GM12864 (cell line): ENCODE results near the gene SMCO3.
"Not testable (repeated sequence)": the region's sequence is repeated elsewhere in the genome, so short reads cannot be mapped to it uniquely, and the experiment has no call there.

Source experiments
- DNase-seq: peaks from one replicate; pipeline ENCODE4 v3.0.0-alpha.2; 2011; ENCODE audit warnings: low read depth
- H3K4me3 ChIP-seq: 2 replicates; pipeline ENCODE4 v1.5.1; 2011; ENCODE audit warnings: mild to moderate bottlenecking, low read depth, low read length, control low read depth
- TF ChIP-seq, protein P1 (sequence below): IDR thresholded peaks from 2 replicates; pipeline ENCODE4 v1.5.1; 2011; ENCODE audit warnings: low read depth, mild to moderate bottlenecking, moderate library complexity, low read length, control low read depth, inconsistent platforms; ENCODE audit errors: missing control alignments

Gene SMCO3

DNA sequence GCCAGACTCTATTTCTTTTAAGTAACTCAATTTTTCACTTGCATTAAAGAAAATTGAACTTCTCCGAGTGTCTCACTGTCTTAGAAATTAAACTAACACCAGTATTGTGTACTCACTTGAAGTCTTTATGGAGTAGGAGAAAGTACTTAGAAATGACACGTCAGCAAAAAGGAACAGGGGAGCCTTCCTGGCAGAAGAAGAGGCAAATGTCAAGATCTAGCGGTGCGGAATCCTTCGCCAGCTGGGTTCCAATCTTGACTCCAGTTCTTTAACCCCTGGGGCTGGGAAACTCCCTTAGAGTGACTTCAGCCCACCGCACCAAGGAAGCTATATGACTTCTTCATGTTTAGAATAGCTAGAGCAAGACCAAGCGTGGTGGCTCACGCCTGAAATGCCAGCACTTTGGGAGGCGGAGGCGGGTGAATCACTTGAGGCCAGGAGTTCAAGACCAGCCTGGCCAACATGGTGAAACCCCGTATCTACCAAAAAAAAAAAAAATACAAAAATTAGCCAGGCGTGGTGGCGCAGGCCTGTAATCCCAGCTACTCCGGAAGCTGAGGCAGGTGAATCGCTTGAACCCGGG lies 45.1 kb downstream of the SMCO3 start:
- H3K4me3 ChIP-seq: peak overlapping the region; percentile 91
- TF ChIP-seq, protein P1, sequence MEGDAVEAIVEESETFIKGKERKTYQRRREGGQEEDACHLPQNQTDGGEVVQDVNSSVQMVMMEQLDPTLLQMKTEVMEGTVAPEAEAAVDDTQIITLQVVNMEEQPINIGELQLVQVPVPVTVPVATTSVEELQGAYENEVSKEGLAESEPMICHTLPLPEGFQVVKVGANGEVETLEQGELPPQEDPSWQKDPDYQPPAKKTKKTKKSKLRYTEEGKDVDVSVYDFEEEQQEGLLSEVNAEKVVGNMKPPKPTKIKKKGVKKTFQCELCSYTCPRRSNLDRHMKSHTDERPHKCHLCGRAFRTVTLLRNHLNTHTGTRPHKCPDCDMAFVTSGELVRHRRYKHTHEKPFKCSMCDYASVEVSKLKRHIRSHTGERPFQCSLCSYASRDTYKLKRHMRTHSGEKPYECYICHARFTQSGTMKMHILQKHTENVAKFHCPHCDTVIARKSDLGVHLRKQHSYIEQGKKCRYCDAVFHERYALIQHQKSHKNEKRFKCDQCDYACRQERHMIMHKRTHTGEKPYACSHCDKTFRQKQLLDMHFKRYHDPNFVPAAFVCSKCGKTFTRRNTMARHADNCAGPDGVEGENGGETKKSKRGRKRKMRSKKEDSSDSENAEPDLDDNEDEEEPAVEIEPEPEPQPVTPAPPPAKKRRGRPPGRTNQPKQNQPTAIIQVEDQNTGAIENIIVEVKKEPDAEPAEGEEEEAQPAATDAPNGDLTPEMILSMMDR: no peak
- no peak for DNase-seq

DNA sequence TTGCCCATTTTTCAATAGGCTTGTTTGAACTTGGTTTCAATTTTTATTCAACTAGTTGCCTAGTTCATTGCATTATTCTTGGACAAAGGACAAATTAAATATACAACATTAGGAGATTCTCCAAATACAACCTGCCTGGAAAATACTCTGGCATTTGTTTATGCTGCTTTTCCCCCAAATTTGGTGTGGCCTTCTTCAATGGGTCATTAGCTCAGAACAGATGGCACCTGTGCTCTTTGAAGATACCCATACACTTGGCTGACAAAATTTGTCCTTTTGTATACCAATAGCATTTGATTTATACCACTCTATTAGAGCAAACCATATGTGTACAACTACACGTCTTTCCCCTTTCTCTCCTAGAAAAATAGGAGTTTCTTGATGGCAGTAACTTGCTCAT lies 46.4 kb downstream of the SMCO3 start:
- peak overlapping the region; percentile 91 for H3K4me3 ChIP-seq
- DNase-seq: no peak
- TF ChIP-seq, protein P1: no peak

- no peak for DNase-seq
- TF ChIP-seq, protein P1: no peak
- no peak overlapping the region for H3K4me3 ChIP-seq
Observed at GRCh38 chr12:14766649-14767215, 47.2 kb downstream of the SMCO3 start.

DNA sequence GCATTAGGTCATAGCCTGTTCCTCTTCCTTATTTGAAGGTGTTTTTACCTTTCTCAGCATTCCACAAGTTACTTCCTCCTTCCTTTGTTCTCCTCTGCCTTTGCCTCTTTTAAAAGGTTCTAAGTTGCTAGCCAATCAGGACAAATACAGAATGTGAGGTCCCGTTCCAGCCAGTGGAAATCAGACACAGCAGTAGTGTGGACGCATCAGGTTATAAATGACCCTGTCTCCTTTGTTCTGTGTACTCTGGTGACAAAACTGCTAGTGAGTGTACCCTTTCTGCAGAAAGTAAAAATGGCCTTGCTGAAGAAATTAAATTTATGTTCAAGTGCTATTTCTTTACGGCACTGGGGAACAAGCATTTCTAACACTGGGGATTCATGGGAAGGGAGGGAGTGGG lies 48.0 kb downstream of the SMCO3 start:
- not testable (repeated sequence) for DNase-seq, H3K4me3 ChIP-seq

DNA sequence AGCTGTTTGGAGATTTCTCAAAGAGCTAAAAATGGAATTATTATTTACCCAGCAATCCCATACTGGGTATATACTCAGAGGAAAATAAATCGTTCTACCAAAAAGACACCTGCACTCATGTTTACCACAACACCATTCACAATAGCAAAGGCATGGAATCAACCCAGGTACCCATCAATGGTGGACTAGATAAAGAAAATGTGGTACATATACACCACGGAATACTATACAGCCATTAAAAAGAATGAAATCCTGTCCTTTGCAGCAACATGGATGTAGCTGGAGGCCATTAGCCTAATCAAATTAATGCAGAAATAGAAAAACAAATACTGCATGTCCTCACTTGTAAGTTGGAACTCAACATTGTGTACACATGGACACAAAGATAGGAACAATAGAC lies 48.6 kb downstream of the SMCO3 start:
- TF ChIP-seq, protein P1: no peak
- H3K4me3 ChIP-seq: no peak overlapping the region
- DNase-seq: no peak

DNA sequence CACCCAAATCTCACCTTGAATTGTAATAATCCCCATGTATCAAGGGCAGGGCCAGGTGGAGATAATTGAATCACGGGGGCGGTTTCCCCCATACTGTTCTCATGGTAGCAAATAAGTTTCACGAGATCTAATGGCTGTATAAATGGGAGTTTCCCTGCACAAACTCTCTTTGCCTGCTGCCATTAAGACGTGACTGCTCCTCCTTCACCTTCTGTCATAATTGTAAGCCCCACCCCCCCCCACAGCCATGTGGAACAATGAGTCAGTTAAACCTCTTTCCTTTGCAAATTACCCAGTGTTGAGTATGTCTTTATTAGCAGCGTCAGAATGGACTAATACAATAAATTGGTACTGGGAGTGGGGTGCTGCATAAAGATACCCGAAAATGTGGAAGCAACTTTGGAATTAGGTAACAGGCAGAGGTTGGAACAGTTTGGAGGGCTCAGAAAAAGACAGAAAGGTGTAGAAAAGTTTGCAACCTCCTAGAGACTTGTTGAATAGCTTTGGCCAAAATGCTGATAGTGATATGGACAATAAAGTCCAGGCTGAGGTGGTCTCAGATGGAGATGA lies 54.2 kb downstream of the SMCO3 start:
- not testable (repeated sequence) for H3K4me3 ChIP-seq, DNase-seq

GRCh38 chr12:14756334-14757143 lies 57.4 kb downstream of the SMCO3 start:
- H3K4me3 ChIP-seq: no peak overlapping the region
- DNase-seq: no peak
- TF ChIP-seq, protein P1: peak; percentile 5
